HG03066 (cell line): ENCODE data around the gene VPS18.
A peak's percentile ranks its signal among the peaks of the same experiment; 100 is the strongest.

Source experiments
- ATAC-seq: cut with Tn5 transposase; IDR thresholded peaks from one replicate; pipeline ENCODE4 v1.9.1; 2021; ENCODE audit warnings: low read depth; ENCODE audit not compliant: unreplicated experiment

Gene VPS18

DNA sequence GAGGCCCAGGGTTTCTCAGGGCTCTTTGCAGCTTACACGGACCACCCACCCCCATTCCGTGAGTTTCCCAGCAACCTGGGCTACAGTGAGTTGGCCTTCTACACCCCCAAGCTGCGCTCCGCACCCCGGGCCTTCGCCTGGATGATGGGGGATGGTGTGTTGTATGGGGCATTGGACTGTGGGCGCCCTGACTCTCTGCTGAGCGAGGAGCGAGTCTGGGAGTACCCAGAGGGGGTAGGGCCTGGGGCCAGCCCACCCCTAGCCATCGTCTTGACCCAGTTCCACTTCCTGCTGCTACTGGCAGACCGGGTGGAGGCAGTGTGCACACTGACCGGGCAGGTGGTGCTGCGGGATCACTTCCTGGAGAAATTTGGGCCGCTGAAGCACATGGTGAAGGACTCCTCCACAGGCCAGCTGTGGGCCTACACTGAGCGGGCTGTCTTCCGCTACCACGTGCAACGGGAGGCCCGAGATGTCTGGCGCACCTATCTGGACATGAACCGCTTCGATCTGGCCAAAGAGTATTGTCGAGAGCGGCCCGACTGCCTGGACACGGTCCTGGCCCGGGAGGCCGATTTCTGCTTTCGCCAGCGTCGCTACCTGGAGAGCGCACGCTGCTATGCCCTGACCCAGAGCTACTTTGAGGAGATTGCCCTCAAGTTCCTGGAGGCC lies 5.4 kb downstream of the VPS18 start:
- no peak for ATAC-seq

DNA sequence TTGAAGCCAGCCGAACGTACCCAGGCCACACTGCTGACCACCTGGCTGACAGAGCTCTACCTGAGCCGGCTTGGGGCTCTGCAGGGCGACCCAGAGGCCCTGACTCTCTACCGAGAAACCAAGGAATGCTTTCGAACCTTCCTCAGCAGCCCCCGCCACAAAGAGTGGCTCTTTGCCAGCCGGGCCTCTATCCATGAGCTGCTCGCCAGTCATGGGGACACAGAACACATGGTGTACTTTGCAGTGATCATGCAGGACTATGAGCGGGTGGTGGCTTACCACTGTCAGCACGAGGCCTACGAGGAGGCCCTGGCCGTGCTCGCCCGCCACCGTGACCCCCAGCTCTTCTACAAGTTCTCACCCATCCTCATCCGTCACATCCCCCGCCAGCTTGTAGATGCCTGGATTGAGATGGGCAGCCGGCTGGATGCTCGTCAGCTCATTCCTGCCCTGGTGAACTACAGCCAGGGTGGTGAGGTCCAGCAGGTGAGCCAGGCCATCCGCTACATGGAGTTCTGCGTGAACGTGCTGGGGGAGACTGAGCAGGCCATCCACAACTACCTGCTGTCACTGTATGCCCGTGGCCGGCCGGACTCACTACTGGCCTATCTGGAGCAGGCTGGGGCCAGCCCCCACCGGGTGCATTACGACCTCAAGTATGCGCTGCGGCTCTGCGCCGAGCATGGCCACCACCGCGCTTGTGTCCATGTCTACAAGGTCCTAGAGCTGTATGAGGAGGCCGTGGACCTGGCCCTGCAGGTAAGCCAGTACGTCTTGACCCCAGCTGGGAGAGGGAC lies 6.2 kb downstream of the VPS18 start:
- no peak for ATAC-seq

DNA sequence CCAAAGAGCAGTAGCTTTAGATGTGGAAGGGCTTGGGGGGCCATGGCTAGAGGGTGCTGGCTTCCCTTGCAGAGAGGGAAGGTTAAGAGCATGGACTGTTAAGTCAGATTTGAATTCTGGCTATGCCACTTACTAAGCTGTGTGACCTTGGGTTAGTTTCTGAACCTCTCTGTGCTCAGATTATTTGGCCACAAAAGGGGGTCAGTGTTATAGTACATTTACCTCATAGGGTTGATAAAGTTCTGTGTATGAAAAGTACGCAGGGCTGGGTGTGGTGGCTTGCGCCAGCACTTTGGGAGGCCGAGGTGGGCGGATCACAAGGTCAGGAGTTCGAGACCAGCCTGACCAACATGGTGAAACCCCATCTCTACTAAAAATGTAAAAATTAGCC lies 6.8 kb downstream of the VPS18 start:
- no peak for ATAC-seq

GRCh38 chr15:40902605-40903561 lies 8.6 kb downstream of the VPS18 start:
- no peak for ATAC-seq

GRCh38 chr15:40904552-40905201 lies 10.4 kb downstream of the VPS18 start:
- ATAC-seq, result no peak

DNA sequence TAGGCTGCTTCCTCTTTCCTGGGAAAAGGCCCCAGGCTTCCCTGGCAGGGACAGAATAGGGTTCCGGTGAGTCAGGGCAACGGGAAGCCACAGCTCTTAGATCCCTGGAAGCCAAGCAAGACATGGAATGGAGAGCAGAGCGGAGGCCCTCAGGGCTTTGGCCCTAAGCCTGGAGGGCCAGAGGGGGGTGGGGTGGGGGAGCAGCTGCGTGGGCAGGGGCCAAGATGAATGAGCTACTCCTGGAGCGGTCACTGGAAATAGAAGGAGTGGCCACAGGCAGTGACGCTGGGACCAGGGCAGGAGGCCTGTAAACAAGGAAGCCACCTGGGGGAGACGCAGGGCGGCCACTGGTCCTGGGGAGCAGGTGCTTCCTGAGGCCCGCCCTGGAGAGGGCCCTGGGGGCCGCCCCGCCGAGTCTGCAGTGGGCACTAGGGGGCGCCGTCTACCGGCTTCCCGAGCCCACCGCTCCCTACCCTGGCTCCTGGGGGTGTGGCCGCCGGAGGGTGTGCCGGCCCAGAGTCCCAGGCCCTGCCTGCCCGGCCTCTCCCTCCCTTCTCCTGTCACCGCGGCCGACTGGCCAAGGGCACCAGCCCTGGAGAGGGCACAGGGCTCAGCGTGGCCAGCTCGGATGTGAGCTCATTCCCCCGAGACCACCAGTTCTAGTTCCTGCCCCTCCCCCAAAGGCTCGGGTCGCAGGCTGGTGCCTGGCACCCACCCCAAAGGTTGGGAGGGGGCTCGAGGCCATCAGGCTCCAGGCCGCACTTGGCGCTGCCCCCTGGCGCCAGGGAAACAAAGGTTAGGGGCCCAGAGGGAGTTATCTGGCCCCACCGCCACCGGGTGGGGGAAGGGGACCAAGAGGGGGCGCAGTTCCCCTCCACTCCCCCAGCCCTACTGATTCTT lies 12.1 kb downstream of the VPS18 start:
- peak; percentile 74 for ATAC-seq

DNA sequence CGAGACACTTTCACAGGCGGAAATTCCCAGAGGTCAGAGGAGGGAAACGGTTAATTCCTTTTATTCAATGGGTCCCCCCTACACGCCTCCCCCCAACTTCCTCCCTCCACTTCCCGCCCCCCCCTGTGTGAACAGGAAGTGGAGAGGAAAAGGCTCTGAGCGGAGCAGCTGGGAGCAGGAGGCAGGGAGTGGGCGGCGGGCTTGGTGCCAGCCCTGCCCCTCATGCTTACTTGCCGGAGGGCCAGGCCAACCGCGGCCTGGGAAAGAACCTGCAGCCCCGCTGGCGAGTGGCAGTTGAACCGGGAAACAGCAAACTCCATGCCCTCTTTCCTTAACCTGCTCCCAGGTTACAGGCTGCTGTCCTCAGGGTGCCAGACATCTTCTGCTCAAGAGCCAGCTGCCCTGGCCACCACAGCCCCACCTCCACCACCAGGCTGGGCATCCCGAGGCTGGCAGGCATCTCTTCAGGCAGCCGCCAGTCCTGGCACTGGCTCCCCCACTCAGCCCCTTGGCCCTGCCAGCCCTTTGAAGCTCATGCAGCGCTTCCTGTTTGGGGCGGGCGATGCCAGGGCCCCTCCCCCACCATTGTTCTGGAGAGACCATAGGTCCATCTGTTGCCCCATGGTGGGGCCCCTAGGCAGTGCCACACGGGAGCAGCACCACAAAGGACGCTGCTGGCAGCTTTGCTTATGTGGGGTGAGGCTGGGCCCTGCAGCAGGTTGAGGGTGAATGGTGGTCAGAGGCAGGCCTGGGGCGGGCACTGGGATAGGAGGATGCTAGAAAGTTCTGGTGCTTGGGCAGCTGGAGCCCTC lies 12.9 kb downstream of the VPS18 start:
- ATAC-seq, result no peak

DNA sequence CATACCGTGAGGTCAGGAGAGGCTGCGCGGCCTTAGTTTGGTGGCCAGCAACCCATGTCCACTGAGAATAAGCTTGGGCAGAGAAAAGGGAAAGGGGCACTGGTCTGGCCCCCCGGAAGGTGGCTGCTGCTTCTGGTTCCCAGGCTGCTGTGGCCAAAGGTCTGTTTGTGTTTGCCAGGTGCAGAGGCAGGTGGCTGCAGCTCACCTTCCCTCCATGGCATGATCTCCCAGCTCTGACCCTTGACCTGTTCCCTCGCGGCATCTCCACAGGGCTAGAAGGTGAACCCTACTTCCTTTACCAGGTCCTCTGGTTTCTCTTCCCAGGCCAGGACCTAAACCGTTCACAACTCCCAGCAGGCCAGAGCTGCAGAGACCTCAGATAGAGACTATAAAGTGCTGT lies 13.8 kb downstream of the VPS18 start:
- ATAC-seq, result no peak

DNA sequence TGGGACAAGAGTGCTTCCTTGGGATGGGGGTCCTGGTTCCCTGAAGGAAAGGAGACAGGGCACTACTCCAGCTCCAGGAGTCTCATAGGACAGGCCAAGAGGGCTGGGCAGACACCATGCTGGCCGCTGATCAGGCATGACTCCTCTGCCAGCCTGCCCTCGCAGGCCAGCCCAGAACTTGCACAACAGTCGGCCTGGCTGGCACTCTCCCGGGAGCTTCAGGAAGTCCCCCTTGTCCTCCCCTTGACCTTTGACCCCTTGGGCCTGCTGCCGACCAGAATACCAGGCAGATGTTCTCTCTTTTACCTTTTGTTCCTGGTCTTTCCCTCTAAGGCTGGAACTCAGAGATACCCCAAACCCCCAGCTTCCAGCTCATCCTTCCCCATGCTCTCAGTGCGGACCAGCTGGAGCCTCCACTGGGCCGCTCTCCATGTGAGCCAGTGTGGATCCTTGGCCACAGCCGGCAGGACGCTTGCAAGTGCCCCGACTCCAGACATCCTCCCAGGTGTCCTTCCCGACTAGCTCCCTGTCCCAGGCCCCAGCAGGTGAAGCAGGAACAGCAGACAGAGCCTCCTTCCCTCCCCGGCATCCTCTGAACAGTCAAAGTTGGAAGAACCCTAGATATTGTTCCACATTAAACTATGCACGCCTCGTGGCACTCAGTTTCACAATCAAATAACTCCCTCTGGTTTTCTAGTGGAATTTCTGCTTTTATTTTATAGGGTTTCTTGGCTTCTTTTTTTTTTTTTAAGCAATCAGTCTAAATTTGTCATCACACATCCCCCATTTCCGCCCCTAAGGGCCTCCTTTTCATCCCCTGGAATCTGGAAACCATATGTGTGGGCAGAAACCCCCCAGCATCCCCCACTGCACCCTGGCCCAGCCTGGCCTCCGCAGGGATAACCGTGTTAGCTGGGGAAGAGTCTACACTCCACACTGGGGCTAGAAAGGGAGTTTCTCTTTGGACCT lies 15.7 kb downstream of the VPS18 start:
- no peak for ATAC-seq

DNA sequence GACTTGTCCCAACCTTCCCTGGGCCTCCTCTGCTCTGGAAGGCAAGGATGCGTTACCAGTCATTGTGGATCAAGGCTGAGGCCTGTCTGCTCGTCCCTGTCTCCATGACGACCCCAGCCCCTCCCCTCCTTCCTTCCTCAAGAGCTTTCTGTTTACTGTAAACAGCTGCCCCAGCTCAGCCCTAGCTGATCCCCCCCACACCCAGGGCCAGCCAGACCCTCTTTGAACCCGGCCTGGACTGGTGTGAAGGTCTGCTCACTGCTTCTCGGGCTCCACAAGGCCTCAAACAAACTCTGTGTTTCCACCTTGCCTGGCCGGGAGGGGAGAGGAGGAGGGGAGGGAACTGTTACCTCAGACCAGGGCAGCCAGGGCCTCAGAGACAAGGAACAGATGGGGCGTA lies 16.9 kb downstream of the VPS18 start:
- ATAC-seq, result no peak

DNA sequence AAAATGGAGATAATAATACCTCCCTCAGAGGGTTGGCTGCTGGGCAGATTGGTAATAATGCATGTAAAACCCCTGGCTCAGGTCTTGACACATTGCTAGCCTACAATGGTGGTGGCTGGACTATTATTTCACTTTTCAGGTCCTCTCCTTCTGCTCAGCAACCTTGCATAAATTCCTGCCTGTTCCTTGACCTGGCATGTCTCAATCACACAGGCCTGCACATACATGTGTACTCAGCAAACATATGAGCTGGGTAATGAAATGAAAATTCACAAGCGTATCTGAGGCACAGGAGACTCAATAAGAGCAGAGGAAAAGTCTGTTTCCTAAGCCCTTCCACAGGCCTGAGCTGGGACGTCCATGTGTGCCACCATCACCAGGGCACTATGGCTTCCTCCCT lies 17.4 kb downstream of the VPS18 start:
- ATAC-seq, result no peak

GRCh38 chr15:40912478-40912877 lies 18.2 kb downstream of the VPS18 start:
- ATAC-seq, result no peak

GRCh38 chr15:40914013-40914412 lies 19.8 kb downstream of the VPS18 start:
- no peak for ATAC-seq

DNA sequence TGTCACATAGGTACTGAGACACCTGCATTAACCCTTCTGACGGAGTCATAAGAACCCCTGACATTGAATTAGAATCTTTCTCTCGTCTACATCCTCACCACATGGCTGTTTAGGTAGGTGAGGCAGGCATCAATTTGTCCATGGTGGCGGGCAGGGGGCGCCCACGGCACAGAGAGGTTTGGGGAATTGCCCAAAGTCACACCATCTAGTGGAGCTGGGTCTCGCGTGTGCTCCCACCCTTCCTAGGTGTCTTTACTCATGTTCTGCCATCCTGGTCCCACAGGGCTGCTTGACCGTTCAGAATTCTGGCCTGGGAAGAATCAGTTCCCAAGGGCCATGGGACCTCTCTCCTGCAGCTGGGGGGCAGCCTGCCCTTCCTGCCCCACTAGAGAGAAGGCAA lies 20.2 kb downstream of the VPS18 start:
- ATAC-seq, result no peak

- no peak for ATAC-seq
Measured at GRCh38 chr15:40915116-40915661, 20.9 kb downstream of the VPS18 start.

GRCh38 chr15:40915679-40916078 lies 21.4 kb downstream of the VPS18 start:
- ATAC-seq, result no peak

DNA sequence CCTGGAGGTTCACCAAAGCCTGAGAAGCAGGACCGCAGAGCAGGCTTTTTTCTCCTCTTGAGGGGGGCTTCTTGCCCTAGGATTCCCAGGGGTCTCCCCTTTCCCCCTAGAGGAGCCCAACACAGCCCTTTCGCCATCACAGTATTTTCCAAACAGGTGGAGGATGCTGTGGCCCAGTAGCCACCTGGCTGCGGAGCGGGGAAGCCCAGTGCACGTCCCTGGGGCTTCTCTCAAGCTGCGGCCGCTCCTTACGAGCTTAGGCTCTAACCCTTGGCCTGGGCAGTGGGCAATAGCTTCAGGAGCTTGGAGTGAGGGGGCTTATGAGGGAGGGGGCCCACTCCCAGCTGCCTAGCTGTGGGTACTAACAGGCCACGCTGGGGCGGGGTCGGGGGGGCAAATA lies 23.3 kb downstream of the VPS18 start:
- no peak for ATAC-seq
